DND-41 (cell line): ENCODE measurements around the gene TSPAN3.

Source experiments
- ATAC-seq: fragments of 200-7000 bp; cut with Tn5 transposase; 3 replicates; pipeline ENCODE4 v1.9.1; 2021; ENCODE audit warnings: low read depth; ENCODE audit not compliant: insufficient read depth
- DNase-seq: peaks from one replicate; pipeline ENCODE4 v3.0.0-alpha.2; 2020
- H2AFZ ChIP-seq: 2 replicates; pipeline ENCODE4 v1.6.0; 2012; ENCODE audit warnings: low read depth, low read length
- H3K27ac ChIP-seq: 2 replicates; pipeline ENCODE4 v1.5.1; 2012; ENCODE audit warnings: low read length, inconsistent platforms
- H3K27me3 ChIP-seq: fragments of 200-600 bp; sonication (generic); 2 replicates; pipeline ENCODE4 v1.6.0; 2012; ENCODE audit warnings: low read length, mild to moderate bottlenecking, inconsistent platforms; ENCODE audit not compliant: insufficient read depth, poor library complexity
- H3K36me3 ChIP-seq: 2 replicates; pipeline ENCODE4 v1.5.1; 2012; ENCODE audit warnings: low read length, inconsistent platforms; ENCODE audit not compliant: insufficient read depth
- H3K4me1 ChIP-seq: 2 replicates; pipeline ENCODE4 v1.5.1; 2012; ENCODE audit warnings: mild to moderate bottlenecking, low read length; ENCODE audit not compliant: insufficient read depth
- H3K4me2 ChIP-seq: 2 replicates; pipeline ENCODE4 v1.6.0; 2012; ENCODE audit warnings: mild to moderate bottlenecking, moderate library complexity, low read length, inconsistent platforms; ENCODE audit not compliant: insufficient read depth
- H3K4me3 ChIP-seq, 2 experiments: fragments of 200-600 bp in 1 of 2; shearing (Covaris generic) in 1 of 2; 2 replicates each; pipeline ENCODE4 v1.5.1; 2012 to 2016; ENCODE audit warnings: inconsistent platforms in 2 of 2, low read length in 2 of 2, mild to moderate bottlenecking in 2 of 2, low read depth in 1 of 2, moderate library complexity in 1 of 2
- H3K79me2 ChIP-seq: 2 replicates; pipeline ENCODE4 v1.6.0; 2012; ENCODE audit warnings: low read length, inconsistent platforms; ENCODE audit not compliant: insufficient read depth
- H3K9ac ChIP-seq: 2 replicates; pipeline ENCODE4 v1.6.0; 2012; ENCODE audit warnings: low read depth, mild to moderate bottlenecking, inconsistent platforms, low read length, moderate library complexity
- H3K9me3 ChIP-seq: 2 replicates; pipeline ENCODE4 v1.5.1; 2012; ENCODE audit warnings: low read length, moderate library complexity, mild to moderate bottlenecking, inconsistent platforms; ENCODE audit not compliant: insufficient read depth, severe bottlenecking
- H4K20me1 ChIP-seq: 2 replicates; pipeline ENCODE4 v1.6.0; 2012; ENCODE audit warnings: low read length; ENCODE audit not compliant: insufficient read depth
- EZH2 ChIP-seq: IDR thresholded peaks from 3 replicates; pipeline ENCODE4 v1.6.1; 2012; ENCODE audit warnings: borderline replicate concordance, low read depth, mild to moderate bottlenecking, moderate library complexity, low read length, inconsistent platforms; ENCODE audit not compliant: severe bottlenecking
- TF ChIP-seq, protein P1 (sequence below): IDR thresholded peaks from 2 replicates; pipeline ENCODE4 v1.5.1; 2012; ENCODE audit warnings: borderline replicate concordance, low read length, moderate library complexity, mild to moderate bottlenecking; ENCODE audit not compliant: poor library complexity, severe bottlenecking; ENCODE audit errors: extremely low read depth

Gene TSPAN3

GRCh38 chr15:77084436-77084835 is 13.5 kb upstream of the TSPAN3 start:
- Histone ChIP-seq H3K4me1 (no peaks in the 10 kb centered on the region), H3K9ac (no peak overlapping the region), H3K9me3 (no peaks in the 10 kb centered on the region), H4K20me1 (no peaks in the 10 kb centered on the region), H3K36me3 (no peaks in the 10 kb centered on the region), H3K27ac (no peak overlapping the region), H3K4me3 (no peak overlapping the region), H3K4me2 (no peak overlapping the region), H3K79me2 (no peaks in the 10 kb centered on the region), H2AFZ (no peak overlapping the region), H3K27me3 (no peaks in the 10 kb centered on the region)
- TF ChIP-seq, protein P1, sequence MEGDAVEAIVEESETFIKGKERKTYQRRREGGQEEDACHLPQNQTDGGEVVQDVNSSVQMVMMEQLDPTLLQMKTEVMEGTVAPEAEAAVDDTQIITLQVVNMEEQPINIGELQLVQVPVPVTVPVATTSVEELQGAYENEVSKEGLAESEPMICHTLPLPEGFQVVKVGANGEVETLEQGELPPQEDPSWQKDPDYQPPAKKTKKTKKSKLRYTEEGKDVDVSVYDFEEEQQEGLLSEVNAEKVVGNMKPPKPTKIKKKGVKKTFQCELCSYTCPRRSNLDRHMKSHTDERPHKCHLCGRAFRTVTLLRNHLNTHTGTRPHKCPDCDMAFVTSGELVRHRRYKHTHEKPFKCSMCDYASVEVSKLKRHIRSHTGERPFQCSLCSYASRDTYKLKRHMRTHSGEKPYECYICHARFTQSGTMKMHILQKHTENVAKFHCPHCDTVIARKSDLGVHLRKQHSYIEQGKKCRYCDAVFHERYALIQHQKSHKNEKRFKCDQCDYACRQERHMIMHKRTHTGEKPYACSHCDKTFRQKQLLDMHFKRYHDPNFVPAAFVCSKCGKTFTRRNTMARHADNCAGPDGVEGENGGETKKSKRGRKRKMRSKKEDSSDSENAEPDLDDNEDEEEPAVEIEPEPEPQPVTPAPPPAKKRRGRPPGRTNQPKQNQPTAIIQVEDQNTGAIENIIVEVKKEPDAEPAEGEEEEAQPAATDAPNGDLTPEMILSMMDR: no peak
- TF ChIP-seq EZH2: no peak
- DNase-seq (no peak), ATAC-seq (no peak)

DNA sequence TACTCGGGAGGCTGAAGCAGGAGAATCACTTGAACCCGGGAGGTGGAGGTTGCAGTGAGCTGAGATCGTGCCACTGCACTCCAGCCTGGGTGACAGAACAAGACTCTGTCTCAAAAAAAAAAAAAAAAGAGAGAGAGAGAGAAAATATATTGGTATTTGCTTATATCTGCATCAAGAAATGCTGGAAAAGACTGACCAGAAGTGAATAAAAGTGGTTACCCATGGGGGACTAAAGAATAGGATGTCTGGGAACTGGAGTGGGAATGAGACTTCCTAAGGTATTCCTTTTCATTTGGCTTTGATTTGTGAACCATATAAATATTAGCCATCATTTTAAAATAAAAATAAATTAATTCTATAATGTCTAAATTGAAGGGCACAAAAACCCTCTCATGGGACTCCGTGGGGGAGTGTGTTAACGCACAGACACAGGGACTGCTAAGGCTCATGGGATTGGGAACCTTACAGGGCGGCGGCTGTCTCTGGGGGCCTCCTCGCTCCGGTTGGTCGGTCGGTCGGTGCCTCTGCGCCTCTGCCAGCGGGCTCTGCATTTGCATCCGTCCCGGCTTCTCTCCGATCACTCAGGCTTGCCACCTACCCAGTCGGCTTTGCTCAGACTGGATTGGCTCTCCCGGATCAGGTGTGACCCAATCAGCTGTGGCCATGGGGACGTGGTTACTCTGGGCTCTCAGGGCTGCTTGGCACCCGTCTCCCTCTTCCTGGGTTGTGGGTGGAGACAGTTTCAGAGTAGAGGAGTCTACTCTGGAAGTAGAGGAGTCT is 12.7 kb upstream of the TSPAN3 start:
- H4K20me1 ChIP-seq: no peaks in the 10 kb centered on the region
- no peak overlapping the region for H3K9ac ChIP-seq
- no peak for DNase-seq
- 0 out of 3 replicates have a peak, but pooled peaks have one; percentile 27 for ATAC-seq
- H3K27ac ChIP-seq: no peak overlapping the region
- H3K4me2 ChIP-seq: no peak overlapping the region
- no peaks in the 10 kb centered on the region for H3K79me2 ChIP-seq
- no peak for TF ChIP-seq EZH2
- TF ChIP-seq, protein P1: no peak
- H3K27me3 ChIP-seq: no peaks in the 10 kb centered on the region
- H3K4me3 ChIP-seq: no peak overlapping the region
- H3K4me1 ChIP-seq: no peaks in the 10 kb centered on the region
- no peak overlapping the region for H2AFZ ChIP-seq
- no peaks in the 10 kb centered on the region for H3K9me3 ChIP-seq
- no peaks in the 10 kb centered on the region for H3K36me3 ChIP-seq

DNA sequence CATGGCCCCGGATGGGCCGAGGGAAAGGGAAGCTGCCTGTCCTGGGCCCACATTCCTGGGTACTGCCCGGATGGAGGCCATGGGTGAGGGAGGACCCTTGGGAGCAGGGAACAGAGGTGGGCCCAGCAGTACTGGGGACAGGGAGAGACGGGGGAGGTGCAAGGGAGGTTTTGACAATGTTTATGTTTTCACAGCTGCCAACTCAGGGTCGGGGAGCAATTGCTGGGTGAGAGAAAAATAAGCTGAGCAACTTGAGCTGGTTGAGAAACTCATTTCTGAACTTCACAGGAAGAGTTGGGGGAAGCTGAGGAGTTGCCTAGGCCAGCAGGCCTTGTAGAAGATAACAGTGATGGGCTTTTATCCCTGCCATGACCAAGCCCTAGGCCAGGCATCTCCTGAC is 11.1 kb upstream of the TSPAN3 start:
- Histone ChIP-seq H3K4me1 (no peaks in the 10 kb centered on the region), H3K4me3 (no peak overlapping the region), H3K9me3 (no peaks in the 10 kb centered on the region), H3K36me3 (no peaks in the 10 kb centered on the region), H2AFZ (no peak overlapping the region), H3K4me2 (no peak overlapping the region), H3K79me2 (no peaks in the 10 kb centered on the region), H3K27me3 (no peaks in the 10 kb centered on the region), H3K27ac (no peak overlapping the region), H3K9ac (no peak overlapping the region), H4K20me1 (no peaks in the 10 kb centered on the region)
- TF ChIP-seq, protein P1: no peak
- no peak for TF ChIP-seq EZH2
- ATAC-seq (no peak), DNase-seq (no peak)
